ENCODE data around the gene CTXND2.
"Not testable (repeated sequence)": the region's sequence is repeated elsewhere in the genome, so short reads cannot be mapped to it uniquely, and the experiment has no call there.

The CTXND2 gene

DNA sequence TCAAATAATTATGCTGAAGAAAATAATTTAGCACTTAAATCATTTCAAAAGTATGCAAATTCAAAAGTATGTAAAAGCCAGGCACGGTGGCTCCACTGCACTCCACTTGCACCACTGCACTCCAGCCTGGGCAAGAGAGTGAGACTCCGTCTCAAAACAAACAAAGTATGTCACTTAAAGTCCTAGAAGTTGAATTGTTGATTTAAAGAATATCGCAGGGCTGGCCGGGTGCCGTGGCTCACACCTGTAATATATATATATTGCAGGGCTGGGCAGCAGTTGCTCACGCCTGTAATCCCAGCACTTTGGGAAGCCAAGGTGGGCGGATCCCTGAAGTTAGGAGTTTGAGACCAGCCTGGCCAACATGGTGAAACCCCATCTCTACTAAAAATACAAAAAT lies 30.5 kb downstream of the CTXND2 start:
- TF ChIP-seq, protein P1, sequence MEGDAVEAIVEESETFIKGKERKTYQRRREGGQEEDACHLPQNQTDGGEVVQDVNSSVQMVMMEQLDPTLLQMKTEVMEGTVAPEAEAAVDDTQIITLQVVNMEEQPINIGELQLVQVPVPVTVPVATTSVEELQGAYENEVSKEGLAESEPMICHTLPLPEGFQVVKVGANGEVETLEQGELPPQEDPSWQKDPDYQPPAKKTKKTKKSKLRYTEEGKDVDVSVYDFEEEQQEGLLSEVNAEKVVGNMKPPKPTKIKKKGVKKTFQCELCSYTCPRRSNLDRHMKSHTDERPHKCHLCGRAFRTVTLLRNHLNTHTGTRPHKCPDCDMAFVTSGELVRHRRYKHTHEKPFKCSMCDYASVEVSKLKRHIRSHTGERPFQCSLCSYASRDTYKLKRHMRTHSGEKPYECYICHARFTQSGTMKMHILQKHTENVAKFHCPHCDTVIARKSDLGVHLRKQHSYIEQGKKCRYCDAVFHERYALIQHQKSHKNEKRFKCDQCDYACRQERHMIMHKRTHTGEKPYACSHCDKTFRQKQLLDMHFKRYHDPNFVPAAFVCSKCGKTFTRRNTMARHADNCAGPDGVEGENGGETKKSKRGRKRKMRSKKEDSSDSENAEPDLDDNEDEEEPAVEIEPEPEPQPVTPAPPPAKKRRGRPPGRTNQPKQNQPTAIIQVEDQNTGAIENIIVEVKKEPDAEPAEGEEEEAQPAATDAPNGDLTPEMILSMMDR (IDR thresholded peaks at IDR 0.05; ENCODE audit: low read depth, low read length), result no peak
- no peak for DNase-seq (ENCODE audit: extremely low read depth, low read depth)

DNA sequence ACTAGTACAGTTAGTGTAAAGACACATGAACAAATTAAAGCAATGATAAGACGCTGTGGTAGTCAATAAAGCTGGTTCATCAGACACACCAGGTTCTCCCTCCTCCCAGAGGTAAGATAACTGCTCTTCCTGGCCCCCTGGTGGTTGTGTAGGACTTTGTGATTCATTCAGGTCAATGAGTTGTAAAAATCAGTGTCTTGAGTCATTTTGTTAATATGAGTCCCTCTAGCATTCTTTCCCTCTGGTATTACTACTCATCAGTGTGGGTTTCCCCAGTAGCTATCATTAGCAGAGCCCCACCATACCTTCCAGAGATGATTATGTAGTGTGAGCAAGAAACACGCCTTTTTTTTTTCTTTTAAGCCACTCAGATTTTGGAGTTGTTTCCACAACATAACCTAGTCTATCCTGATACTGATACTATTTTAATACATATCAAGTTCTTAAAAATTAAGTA lies 35.6 kb downstream of the CTXND2 start:
- DNase-seq (ENCODE audit: extremely low read depth, low read depth), result peak; percentile 66
- TF ChIP-seq, protein P1 (IDR thresholded peaks at IDR 0.05; ENCODE audit: low read depth, low read length), result peak; percentile 80

DNA sequence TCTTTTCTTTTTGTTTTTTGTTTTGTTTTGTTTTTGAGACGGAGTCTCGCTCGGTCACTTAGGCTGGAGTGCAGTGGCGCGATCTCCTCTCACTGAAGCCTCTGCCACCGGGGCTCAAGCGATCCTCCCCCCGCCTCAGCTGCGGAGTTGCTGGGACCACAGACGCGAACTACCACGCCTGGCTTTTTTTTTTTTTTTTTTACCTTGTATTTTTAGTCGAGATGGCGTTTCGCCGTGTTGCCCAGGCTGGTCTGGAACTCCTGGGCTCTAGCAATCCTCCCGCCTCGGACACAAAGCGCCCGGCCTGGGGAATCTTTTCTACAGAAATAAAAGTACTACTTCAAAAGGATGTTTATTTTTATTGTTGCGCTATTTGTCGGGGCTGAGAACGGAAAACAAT lies 38.1 kb downstream of the CTXND2 start:
- TF ChIP-seq, protein P1 (IDR thresholded peaks at IDR 0.05; ENCODE audit: low read depth, low read length), result no peak
- DNase-seq (ENCODE audit: extremely low read depth, low read depth), result no peak

DNA sequence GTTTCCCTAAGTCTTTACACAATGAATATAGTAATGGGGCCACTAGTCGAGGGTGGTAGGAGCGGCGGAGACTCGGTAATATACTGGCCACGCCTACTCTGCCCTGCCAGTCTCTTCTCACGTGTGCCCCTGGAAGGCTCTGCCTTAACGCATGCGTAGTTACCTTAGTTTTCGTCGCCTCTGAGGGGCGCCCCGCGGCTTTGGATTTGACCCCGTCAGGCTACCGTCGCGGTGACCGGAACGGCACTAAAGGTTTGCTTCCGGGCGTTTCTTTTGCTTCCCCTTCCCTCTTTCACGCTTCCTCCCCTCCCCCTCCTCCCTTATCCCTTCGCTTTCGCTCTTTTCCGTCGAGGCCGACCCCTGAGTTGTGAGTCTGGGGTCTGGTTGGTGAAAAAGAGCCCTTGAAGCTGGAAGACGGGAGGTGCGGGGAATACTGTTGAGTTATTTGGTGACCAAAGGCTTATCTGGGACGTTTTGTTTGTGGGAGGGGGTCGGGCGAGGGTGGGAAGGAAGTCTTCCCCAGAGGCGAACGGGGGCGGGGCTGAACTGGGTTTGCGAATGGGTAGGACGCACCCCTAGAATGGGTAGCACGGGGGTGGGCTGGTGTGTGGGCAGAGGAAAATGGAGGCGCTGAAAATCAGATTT lies 39.3 kb downstream of the CTXND2 start, which contains the start of gene SETDB1:
SETDB1 (plus strand) TSS at position 267 of the 645 bp plus-strand sequence. CDS start 1,352 bp downstream, outside the sequence.
- TF ChIP-seq, protein P1 (IDR thresholded peaks at IDR 0.05; ENCODE audit: low read depth, low read length), result peak; percentile 13; the same call in 1 of the 2 replicates
- DNase-seq (ENCODE audit: extremely low read depth, low read depth), result peak; percentile 85

DNA sequence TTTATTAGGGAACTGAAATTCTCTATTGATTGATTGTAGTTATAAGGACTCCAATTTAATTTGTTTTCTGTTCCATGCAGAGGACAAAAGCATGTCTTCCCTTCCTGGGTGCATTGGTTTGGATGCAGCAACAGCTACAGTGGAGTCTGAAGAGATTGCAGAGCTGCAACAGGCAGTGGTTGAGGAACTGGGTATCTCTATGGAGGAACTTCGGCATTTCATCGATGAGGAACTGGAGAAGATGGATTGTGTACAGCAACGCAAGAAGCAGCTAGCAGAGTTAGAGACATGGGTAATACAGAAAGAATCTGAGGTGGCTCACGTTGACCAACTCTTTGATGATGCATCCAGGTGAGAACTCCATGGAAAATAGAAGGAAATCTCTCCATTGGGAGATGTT lies 40.7 kb downstream of the CTXND2 start:
- TF ChIP-seq, protein P1 (IDR thresholded peaks at IDR 0.05; ENCODE audit: low read depth, low read length), result no peak
- no peak for DNase-seq (ENCODE audit: extremely low read depth, low read depth)

DNA sequence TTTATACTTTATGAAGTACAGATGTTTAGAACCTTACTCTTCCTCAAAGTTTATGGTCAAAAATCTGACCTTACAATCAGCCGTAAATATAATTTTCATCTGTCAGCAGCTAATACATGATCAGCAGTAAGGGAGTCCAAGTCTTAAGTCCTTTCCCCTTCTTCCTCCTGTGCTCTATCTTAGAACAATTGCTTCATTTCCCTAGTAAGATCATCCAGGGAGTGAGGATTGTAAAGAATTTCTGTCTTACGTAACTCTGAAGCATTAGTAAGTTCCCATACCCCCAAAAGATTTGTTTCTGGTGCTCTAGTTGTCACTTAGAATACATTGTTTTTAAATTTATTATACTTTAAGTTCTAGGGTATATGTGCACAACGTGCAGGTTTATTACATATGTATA lies 41.4 kb downstream of the CTXND2 start:
- DNase-seq (ENCODE audit: extremely low read depth, low read depth), result no peak

DNA sequence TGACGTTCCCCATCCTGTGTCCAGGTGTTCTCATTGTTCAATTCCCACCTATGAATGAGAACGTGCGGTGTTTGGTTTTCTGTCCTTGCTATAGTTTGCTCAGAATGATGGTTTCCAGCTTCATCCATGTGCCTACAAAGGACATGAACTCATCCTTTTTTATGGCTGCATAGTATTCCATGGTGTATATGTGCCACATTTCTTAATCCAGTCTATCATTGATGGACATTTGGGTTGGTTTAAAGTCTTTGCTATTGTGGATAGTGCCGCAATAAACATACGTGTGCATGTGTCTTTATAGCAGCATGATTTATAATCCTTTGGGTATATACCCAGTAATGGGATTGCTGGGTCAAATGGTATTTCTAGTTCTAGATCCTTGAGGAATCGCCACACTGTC lies 41.8 kb downstream of the CTXND2 start:
- DNase-seq (ENCODE audit: extremely low read depth, low read depth), result not testable (repeated sequence)

More for the DNA sequence above, 41.4 kb downstream of the CTXND2 start:
- TF ChIP-seq, protein P1 (IDR thresholded peaks at IDR 0.05; ENCODE audit: low read depth, low read length), result no peak

DNA sequence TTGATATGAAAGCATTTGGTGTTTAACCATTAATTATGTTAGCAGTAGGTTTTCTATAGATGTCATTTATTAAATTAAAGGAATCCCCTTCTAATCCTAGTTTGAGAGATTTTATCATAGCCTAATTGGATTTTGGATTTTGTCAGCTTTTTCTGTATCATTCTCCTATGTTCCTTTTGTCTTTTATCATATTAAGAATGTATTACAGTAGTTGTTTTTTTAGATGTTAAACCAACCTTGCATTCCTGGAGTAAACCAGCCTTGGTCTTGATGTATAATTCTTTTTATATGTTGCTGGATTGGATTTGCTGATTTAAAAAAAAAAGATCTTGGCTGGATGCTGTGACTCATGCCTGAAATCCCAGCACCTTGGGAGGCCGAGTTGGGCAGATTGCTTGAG lies 44.8 kb downstream of the CTXND2 start:
- TF ChIP-seq, protein P1 (IDR thresholded peaks at IDR 0.05; ENCODE audit: low read depth, low read length), result no peak
- no peak for DNase-seq (ENCODE audit: extremely low read depth, low read depth)

Measured in AG09319 (cell line).